Stimulated activated CD8-positive, alpha-beta memory T cell treated with anti-CD3 and anti-CD28 coated beads, Interleukin-2, amount 100 ng/mL, for 1 hour (primary cell): ENCODE results near the gene TMTC1.

Source experiments
- DNase-seq, 2 donors: peaks; one replicate each; pipeline ENCODE4 v3.0.0-alpha.2; 2020; ENCODE audit warnings: low read depth in 2 of 2

TMTC1 gene

DNA sequence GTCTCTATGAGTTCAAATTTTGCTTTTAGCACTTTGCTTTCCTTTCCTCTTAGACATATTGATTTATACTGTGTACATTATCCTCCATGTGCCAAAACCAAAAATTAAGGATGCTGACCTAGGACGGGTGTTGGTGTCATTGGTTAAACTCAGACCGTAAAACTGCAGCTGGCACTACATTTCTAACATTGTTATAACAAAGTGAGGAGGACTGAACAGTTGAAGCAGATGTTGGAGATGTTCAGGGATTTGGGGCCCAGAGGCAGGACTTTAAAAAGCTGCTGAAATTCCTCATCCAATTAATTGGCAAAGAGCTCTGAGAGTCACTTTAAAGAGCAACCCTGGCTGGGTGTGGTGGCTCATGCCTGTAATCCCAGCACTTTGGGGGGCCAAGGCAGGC is 72.4 kb downstream of the TMTC1 start:
- DNase-seq = no peak

DNA sequence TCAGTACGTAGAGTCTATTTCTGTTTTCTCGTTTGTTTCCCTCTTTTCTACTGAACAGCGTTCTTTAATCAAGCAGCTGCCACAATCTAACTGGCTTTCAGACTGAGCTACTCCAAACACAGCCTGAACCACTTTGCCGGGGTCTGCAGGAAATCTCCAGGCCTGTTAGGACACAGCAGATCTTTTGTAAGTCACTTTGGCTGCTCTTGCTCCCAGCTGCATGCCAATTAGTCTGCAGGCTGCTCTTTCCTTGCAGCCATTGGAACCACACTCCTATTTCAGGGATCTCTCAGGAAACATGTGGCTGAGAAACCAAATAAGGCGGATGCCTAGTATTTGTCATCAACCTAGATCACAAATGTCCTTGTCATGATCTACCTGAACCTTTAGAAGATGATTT is 73.6 kb downstream of the TMTC1 start:
- no peak for DNase-seq

DNA sequence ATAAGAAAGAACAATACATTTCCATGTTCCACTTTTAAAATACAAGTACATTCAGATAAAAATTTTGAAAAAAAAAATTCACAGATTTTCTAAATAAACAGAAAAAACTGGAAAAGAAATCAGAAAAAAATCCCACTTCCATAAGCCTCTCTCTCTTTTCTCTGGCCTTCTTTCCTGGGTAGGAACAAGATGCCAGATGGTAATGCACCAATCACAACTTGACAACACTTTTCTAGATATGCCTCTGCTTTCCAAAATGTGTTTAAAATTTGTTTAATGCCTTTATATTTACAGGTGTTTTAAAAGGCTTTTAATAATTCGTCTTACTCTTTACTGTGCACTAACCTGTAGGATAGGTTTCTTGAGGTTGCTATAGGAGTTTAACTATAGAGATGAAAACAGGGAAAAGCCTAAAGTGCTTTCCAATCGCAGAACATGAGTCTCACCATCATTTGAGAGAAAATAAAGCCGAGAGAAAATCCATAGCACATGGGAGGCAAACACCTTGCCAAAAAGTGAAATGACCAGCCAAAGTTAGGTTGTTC is 74.2 kb downstream of the TMTC1 start:
- no peak for DNase-seq

DNA sequence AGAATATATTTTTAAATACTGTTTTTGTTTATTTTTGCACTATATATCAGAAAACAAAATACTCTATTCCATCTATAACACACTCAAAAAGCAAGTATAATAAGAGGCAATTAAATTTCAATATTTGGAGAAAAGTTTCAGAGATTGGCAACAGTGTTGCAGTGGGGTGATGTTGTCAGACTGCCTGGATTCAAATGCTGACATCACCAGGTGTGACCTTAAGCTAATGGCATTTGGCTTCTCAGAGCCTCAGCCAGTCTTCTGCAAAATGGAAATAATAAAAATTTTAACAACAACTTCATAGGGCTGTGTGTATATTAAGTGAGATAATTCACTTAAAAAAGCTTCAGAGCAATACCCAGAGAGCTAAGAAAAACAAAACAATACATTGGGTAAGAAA is 74.7 kb downstream of the TMTC1 start:
- no peak for DNase-seq

DNA sequence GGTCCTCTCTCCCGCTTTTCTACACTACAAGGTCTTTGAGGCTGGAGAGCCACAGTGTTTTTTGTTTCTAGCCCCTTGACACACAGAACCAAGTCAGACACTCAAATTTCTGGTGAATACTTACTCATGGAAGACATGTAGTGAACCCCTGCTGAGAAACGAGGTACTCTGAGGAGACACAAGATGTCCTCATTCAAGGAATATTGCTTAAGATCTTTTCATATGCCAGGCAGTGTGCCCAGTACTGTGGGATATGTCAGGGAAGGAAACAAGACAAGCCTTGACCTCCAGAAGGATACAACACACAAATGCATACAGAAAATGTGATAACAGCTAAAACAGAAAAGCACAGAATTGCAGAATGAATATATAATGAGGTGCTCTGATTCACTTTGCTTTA is 75.9 kb downstream of the TMTC1 start:
- no peak for DNase-seq

DNA sequence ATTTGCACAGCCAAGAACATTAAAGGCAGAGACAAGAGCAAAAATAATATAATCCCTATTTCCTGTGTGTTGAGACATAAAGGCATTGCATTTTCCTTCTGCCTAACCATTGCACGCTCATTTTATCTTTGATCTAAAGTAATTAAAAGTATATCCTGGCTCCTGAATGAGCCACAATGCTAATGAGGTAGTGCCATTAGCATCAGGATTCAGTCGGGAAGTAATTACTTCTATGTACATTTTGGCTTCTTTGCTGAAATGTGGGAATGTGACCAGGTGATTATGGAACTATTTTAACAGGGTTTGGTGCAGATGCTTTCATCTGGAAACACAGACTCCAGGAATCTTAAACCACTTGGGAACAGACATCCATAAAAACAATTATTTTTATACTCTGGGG is 77.4 kb downstream of the TMTC1 start:
- no peak for DNase-seq

DNA sequence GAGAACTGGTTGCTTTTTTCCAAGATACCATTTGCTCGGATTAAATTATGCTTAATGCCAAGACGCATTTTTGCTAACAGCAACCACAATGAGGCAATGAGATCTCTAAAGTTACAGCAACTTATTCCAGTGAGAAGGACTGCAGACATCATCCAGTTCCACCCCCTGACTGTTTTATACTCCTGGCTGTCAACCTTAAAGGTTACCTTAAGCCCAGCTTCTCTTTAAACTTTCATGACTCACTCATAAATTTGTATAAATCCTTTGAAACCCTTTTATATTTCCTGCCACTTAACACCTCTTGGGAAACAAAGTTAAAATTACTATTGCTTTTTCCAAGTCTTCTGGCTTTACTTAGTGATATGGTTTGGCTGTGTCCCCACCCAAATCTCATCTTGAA is 80.2 kb downstream of the TMTC1 start:
- DNase-seq = no peak

DNA sequence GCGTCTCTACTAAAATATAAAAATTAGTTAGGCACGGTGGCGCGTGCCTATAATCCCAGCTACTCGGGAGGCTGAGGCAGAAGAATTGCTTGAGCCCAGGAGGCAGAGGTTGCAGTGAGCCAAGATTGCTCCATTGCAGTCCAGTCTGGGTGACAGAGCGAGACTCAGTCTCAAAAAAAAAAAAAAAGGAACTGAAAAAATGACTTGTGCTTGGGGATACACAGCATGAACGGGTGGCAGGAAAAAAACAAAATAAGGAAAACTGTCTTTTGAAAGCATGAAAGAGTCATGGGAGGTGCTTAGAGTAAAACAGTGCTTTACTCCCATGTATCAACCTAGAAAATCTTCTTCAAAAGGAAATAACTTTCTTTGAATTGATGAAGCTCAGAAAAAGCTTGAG is 80.8 kb downstream of the TMTC1 start:
- no peak for DNase-seq

DNA sequence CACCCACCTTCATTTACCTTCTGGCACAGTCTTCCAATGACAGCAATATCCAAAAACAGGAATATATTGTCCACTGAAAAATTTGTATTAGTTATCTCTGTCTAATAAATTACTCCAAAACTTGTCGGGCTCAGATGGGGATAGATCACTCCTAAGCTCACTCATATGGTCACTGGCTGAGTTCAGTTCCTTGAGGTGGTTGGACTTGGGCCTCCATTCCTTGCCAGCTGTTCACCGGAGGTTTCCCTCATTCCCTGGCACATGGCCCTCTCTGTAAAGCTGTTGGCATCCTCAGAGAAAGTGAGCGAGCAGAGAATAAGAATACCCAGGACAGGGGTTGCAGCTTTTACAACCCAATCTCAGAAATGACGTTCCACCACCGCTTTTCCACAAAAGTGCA is 81.5 kb downstream of the TMTC1 start:
- DNase-seq = no peak

DNA sequence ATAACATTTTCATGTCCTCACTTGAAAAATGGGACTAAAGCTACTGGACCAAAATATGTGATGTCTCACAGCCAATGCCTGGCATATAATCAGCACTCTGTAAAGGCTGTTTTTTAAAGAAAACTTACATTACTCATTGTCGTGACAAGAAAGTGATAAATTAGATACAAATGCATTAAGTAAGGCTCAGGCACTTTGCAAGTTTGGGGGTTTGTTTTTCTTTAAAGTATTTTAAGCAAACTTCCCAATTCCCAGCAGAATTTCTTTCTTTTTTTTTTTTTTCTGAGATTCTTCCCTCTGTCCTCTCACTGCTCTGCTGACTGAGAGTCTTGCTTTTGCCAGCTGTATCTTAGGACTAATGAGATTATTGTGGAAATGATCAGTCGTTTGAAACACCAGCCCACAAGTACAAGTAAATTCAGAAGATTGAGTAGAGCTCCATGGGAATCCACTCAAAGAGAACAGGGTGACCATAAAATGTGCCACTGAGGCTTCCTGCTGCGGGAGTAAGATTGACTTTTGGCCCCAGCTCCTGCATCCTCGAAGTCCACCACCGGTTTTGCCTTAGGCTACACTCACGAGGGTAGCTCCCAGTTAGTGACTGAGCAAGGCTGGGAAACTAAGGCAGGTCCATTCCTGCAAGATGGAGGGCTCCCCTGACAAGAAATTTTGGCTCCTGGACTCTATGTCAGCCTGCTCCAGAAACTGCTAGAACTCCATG is 82.8 kb downstream of the TMTC1 start:
- DNase-seq = no peak

DNA sequence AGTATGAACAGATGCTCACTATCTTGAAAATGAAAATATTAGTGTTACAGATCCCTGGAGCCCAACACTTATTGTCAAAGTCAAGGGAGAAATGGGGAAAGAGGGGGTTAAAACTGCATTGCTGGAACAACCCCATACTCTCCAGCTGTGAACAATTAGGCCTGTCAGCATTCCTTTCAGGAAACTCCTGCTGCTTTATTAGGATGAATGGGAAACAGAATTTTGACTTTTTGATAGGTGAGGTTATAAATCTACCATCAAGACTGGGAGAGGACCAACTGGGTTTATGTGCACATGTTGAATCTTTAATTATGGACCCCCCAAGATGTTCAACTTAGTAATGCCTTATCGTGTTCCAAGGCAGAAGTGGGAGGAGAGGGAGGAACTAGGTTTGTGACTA is 85.0 kb downstream of the TMTC1 start:
- no peak for DNase-seq

DNA sequence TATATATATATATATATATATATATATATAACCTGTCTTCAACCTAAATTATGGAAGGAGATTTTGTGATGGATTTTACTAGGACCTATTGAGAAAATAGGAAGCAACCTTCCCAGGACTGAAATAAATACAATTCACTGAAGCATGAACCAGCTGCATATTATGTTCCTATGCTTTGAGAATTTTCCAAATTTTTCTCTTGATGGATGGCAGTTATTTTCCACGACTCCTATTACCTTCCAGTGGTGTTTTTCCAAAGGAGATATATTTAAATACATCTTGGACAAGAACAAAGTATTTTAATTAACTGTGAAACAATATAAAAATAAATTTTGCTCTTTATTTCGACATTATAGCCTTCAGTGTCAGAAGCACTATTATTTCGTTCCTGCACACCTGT is 87.9 kb downstream of the TMTC1 start:
- no peak for DNase-seq

DNA sequence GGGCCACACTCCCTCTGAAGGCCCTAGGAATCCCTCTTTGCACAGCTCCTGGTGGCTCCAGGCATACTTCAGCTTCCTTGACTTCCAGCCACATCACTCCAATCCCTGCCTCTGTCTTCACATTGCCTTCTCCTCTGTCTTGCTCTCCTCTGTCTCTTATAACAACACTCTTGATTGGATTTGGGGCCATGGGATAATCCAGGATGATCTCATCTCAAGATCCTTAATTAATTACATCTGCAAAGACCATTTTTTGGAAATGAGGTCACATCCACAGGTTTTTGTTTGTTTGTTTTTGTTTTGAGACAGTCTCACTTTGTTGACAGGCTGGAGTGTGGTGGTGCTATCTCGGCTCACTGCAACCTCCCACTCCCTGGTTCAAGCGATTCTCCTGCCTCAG is 88.7 kb downstream of the TMTC1 start:
- no peak for DNase-seq

DNA sequence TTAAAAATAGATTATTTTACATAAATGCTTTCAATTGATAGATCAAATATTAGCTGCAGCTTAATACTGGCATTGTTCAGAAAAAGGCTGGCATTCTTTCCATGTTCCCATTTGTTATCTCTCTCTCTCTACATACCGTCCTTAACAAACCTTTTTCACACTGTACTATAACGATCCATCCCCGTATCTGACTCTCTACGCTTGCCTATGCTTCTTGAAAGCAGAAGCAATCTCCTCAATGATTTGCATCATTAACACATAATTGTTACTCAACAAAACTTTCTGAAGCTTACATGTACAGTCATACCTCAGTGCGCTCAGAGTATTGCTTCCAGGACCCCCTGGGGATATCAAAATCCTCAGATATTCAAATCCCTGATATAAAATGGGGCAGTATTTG is 89.7 kb downstream of the TMTC1 start:
- DNase-seq = no peak

DNA sequence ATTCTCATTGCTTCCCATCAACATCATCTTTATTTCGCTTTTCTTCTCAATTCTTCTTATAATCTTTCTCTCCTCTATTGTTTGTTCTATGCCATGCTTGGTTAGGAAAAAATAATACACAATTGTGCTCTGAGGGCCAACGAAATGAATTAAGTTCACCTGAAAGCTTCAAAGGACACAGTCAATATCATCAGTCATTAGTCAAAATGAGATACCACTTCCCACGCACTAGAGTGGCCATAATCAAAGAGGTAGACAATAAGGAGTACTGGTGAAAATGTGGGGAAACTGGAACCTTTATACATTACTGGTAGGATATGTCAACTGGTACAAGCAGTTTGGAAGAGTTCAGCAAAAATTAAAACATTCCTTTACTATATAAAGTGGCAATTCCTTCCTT is 91.5 kb downstream of the TMTC1 start:
- no peak for DNase-seq

DNA sequence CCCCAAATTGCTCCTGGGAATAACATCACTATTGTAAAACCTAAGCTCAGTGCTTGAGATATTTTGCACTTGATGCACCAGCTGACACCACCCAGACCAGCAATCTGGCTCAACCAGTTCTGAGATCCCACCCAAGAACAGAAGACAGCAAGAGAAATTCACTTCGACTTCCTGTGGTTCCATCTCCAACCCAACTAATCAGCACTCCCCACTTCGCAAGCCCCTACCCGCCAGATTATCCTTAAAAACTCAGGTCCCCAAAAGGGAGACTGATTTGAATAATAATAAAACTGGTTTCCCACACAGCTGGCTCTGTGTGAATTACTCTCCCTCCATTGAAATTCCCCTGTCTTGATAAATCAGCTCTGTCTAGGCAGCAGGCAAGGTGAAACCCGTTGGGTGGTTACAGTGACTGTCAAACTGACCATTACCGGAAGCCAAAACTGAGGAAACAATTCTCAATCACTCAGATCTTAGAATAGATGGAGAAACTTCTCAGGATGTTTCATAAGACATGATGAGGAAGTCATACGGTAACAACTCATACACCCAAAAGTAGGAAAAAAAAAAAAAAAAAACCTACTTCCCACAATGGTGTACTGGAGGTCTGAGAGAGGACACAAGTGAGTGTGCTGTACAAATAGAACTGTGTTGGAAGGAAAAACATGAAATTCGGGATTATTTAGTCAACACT is 92.4 kb downstream of the TMTC1 start:
- DNase-seq = no peak

DNA sequence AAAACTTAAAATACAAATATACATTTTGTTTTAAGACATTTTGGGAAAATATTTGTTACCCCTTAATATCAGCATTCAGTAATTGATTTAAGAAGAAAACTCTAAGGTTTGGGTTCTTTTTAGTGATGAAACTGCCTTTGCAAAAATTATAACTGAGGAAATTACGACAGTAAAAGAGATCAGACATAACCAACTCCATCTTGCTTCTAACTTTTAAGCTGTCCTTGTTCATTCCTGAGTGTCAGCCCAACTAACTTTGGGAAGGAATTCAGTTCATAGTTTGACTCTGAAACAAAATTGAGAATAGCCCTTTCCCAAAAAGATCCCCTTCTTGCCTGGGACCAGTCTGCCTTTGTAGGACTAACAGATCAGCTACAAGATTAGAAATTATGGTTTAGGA is 93.0 kb downstream of the TMTC1 start:
- no peak for DNase-seq

DNA sequence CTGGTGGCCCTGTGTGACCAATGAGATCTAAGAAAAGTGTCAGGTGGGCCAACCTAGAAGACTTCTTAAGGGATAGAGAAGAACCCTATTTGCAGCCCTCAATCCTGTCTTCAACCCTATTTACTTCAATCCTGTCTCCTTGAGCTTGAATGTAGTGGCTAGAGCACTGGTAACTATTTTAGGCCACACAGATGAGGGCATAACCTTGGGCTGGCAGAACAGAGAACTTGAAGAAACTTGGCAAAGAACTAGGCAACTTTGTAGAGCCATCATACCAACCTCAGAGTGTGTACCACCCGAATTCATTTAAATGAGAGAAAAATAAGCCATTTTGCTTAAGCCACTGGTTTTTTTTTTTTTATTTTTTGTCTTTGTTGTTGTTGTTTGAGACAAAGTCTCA is 94.8 kb downstream of the TMTC1 start:
- no peak for DNase-seq

DNA sequence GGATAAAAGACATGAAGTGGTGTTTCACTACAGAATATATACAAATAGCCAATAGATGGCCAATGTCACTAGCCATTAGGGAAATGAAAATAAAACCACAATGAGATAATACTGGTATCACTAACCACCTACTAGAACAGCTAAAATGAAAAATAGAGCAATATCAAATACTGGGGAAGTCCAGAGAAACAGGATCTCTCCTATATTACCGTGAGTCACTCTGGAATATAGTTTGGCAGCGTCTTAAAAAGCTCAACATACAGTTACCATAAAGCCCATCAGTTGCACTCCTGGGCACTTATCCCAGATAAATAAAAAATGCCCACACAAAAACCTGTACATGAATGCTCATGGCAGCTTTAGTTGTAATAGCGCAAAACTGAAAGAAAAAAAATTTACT is 101.7 kb downstream of the TMTC1 start:
- no peak for DNase-seq

DNA sequence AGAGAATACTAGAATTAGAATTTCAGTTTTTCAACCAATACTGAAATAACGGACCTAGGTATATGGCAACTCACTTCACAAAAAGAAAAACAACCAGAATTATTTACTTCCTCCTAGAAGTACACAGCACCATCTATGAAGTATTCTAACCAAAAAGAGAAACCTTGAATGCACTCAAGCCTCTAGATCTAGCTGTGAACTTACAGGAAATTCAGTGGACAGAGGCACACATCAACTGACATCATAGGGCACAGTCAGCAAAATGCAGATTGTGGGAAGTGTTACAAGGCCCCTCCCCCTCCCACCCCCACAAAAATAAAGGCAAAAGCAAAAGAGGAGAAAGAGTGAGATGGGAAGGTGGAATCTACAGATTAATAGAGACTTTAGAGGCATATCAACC is 102.4 kb downstream of the TMTC1 start:
- DNase-seq = no peak

DNA sequence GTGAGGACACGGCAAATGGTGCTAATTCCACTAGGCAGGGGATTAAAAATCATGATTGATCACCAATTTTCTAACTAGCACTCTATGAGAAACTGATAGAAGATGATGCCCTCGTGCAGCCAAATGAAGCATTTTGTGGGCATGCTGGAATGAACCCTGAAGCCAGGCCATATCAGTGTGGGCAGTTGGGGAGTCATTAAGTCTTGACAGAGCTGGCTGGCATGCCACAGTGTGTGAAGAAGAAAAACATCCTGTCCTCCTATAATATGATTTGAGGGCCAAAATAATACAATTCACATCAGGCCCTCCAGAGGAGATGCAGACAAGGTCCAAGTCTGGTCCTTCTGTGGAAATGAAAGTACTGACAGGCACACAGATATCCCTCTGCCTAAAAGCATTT is 107.1 kb downstream of the TMTC1 start:
- DNase-seq = no peak

DNA sequence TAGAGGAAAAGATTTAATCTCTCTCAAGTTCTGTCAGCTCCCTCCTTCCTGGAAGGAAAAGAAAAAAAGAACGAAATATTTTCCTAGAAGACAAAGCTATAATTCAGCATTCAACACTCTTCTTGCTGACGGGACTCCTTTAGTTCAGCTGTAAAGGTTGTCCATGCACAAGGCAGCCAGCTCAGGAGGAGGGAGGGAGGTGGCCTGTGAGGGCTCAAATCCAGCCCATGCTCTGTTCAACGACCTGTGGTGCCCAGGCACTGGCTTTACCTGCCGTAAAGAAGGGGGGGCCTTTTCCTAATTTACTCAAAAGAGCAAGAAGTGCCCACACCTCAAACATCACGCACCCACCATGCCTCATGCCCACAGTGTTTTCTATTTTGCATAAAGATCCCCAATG is 109.3 kb downstream of the TMTC1 start:
- DNase-seq = no peak

DNA sequence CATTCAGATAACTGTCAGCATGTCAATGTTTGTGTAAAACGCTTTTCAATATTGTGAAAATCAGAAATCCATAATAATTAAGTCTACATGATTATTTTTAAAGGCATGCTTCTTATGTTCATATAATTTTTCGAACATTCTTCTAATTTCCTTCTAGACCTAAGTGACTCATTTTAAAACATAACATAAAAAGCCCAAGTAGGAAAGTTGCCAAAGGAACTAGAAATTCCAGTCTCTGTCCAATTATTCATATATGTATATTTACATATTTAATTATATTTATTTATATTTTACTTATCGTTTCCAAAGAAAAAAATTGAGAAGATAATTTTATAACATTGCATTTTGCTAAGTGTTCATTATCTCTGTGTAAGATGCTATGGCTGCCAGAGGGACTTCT is 110.4 kb downstream of the TMTC1 start:
- DNase-seq = no peak

DNA sequence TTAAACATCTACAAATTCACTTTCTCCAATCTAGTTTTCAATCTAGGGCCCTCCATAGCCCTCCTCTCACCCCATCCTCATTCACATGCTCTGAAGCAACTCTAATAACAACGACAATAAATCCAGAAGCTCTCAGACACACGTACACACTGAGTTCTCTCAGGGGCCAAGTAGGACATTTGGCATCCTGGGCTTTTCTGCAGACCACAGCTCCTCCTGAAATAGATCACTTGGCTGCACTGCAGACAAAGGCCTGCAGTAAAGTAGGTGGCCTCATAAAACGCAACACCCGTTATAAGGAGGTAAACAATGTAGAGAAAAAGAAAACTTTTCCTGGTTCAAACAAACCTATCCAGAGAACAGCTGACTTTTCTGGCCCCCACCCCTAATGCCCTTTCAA is 111.2 kb downstream of the TMTC1 start:
- DNase-seq = no peak
